Brain microvascular endothelial cell (primary cell): ENCODE measurements around the gene FSTL4.

Source experiments
- DNase-seq: peaks from one replicate; pipeline ENCODE4 v3.0.0-alpha.2; 2020
- H3K27ac ChIP-seq: fragments of 250-450 bp; sonication (Bioruptor Pico); 2 replicates; pipeline ENCODE4 v1.5.1; 2020; ENCODE audit warnings: mild to moderate bottlenecking, moderate library complexity
- H3K27me3 ChIP-seq: fragments of 250-450 bp; sonication (Bioruptor Pico); replicated peaks from 2 replicates; pipeline ENCODE4 v1.5.1; 2020; ENCODE audit warnings: mild to moderate bottlenecking
- H3K36me3 ChIP-seq: fragments of 250-450 bp; sonication (Bioruptor Pico); replicated peaks from 2 replicates; pipeline ENCODE4 v1.5.1; 2020; ENCODE audit warnings: mild to moderate bottlenecking
- H3K4me3 ChIP-seq: 2 replicates; pipeline ENCODE4 v1.5.1; 2011; ENCODE audit warnings: low read depth, mild to moderate bottlenecking, control low read depth, low read length, moderate library complexity
- in situ Hi-C: cut with HindIII; loops from 2 replicates; pipeline ENCODE4 v1.10.0; 2017; ENCODE audit warnings: low sequenced_read_pairs, low pct_ligation_motif_present
- TF ChIP-seq, protein P1 (sequence below): IDR thresholded peaks from 2 replicates; pipeline ENCODE4 v1.5.1; 2011; ENCODE audit warnings: low read depth, mild to moderate bottlenecking, moderate library complexity, low read length, control low read depth, inconsistent platforms; ENCODE audit errors: missing control alignments

The FSTL4 gene

DNA sequence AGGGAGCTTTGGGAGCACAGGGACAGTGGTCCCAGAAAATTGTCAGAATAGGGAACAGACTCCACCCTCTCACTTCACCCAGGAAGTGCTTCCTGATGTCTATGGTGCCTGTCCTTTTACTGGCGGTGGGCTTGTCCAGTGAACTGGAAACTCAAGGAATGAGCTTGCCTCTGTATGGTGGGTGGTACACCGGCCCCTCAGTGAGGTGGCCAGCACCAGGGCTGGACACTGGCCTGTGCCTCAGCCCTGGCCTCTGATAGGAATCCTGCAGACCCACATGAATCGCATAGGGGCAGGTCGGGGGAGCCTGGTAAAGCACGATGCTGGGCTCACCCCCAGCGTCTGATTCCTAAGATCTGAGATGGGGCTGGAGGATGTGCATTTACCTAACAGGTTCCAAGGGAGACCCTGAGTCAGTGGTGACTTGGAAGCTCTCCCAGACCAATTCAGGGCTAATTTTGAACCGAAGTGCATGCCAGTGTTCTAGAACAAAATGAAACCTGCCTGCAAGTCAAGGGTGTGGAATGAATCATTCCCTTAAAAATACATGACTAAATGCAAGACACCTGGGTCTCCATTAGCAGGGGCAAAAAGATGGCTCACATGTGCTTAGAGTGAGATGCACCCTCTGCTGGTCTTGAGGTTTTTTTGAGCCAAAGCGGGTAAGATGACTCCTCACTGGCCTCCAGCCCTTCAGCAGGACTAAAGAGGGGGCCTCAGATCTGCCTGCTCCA, 382.2 kb downstream of the FSTL4 start:
- H3K27me3 ChIP-seq, result no peaks in the 10 kb centered on the region
- no peak overlapping the region for H3K4me3 ChIP-seq
- in situ Hi-C loops, result no loop called here
- H3K36me3 ChIP-seq, result no peaks in the 10 kb centered on the region
- DNase-seq, result no peak
- TF ChIP-seq, protein P1, sequence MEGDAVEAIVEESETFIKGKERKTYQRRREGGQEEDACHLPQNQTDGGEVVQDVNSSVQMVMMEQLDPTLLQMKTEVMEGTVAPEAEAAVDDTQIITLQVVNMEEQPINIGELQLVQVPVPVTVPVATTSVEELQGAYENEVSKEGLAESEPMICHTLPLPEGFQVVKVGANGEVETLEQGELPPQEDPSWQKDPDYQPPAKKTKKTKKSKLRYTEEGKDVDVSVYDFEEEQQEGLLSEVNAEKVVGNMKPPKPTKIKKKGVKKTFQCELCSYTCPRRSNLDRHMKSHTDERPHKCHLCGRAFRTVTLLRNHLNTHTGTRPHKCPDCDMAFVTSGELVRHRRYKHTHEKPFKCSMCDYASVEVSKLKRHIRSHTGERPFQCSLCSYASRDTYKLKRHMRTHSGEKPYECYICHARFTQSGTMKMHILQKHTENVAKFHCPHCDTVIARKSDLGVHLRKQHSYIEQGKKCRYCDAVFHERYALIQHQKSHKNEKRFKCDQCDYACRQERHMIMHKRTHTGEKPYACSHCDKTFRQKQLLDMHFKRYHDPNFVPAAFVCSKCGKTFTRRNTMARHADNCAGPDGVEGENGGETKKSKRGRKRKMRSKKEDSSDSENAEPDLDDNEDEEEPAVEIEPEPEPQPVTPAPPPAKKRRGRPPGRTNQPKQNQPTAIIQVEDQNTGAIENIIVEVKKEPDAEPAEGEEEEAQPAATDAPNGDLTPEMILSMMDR, result no peak
- H3K27ac ChIP-seq, result no peak overlapping the region

DNA sequence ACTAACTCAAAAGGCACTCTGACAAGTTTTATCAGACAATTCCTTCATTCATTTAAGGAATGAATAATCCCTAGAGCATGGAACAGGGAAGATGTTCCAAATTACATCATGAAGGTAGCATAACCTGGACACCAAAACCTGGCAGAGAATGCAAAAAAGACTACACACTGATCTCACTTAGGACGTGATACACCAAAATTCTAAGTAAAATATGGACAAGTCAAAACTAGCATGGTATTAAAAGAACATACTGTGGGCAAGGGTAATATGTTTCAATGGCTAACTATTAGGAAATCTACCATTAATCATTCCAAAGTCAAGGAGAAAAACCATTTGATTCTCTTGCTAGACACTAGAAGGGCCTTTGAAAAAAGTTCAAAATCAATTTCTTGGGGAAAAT, 384.0 kb downstream of the FSTL4 start:
- in situ Hi-C loops, result no loop called here
- no peak for DNase-seq
- Histone ChIP-seq H3K27me3 (no peaks in the 10 kb centered on the region), H3K27ac (no peak overlapping the region), H3K36me3 (no peaks in the 10 kb centered on the region), H3K4me3 (no peak overlapping the region)
- TF ChIP-seq, protein P1, result no peak

DNA sequence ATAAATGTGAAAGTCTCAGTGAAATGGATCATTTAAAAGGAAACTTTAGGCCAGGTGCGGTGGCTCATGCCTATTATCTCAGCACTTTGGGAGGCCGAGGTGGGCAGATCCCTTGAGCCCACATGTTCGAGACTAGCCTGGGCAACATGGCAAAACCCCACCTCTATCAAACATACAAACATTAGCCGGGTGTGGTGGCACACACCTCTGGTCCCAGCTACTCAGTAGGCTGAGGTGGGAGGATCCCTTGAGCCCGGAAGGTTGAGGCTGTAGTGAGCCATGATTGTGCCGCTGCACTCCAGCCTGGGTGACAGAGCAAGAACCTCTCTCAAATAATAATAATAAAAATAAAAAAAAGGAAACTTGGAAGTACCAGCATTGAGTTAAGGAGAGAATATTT, 384.4 kb downstream of the FSTL4 start:
- Histone ChIP-seq H3K27me3 (no peaks in the 10 kb centered on the region), H3K27ac (no peak overlapping the region), H3K36me3 (no peaks in the 10 kb centered on the region), H3K4me3 (no peak overlapping the region)
- in situ Hi-C loops, result no loop called here
- TF ChIP-seq, protein P1, result no peak
- no peak for DNase-seq

DNA sequence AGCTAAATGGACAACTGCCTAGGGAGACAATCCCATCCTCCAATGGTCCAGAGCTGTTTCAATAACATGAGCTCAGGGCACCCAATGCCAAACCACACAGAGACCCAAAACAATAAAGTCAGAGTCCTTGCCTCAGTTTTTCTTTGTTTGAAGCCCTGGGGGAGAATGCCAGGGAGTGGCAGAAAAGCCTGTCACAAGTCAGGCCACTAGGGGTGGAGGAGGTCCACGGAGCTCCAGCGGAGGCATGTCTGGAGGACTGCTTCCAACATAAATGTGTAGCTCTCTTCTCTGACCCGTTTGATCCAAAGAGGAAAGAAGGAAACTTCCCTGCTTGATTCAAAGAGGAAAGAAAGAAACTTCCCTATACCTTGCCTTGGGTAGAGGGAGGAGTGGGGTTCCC, 385.3 kb downstream of the FSTL4 start:
- Histone ChIP-seq H3K27ac (no peak overlapping the region), H3K36me3 (no peaks in the 10 kb centered on the region), H3K27me3 (no peaks in the 10 kb centered on the region), H3K4me3 (no peak overlapping the region)
- in situ Hi-C loops, result no loop called here
- DNase-seq, result no peak
- TF ChIP-seq, protein P1, result peak; percentile 12

DNA sequence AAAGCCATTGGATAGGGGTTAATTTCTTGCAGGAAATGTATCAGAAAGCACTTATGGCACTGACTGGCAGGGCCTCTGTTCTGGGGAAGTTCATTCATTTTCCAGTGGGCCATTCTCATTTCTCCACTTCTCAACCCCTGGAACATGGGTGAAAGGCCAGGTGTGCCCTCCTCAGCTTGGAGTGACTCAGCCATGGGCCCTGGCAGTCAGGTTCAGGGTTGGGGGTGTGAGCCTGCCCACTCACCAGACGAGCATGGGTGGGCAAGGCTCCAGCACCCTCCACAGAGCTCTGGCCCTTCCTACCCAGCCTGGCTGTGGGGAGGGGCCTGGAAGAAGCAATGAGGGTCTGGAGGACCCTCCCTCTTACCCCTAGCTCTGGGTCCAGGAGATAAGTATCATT, 386.2 kb downstream of the FSTL4 start:
- H3K4me3 ChIP-seq, result no peak overlapping the region
- no peak overlapping the region for H3K27ac ChIP-seq
- TF ChIP-seq, protein P1, result no peak
- H3K36me3 ChIP-seq, result no peaks in the 10 kb centered on the region
- DNase-seq, result no peak
- in situ Hi-C loops, result no loop called here
- H3K27me3 ChIP-seq, result no peaks in the 10 kb centered on the region

DNA sequence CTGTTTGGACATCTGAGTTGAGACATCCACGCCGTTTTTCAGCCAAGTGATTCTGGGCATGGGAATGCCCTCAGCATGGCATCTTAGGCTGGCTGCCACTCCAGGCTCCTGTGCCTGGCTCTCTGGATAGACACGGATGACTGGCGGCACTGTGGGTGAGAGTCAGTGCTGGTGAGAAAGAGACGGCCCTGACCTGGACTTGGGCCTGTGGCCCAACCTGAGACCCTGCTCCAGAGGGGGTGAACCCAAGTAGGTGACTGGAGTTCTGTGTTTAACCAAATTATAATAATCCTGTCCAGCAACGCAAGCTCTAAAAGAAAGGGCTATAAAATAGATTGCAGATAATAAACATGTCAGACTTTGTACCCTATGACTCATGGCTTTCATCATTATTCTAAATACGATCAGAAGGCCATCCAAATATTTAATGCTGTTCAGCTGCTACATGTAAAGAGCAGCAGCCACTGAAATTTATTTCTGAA, 386.6 kb downstream of the FSTL4 start:
- DNase-seq, result no peak
- no peaks in the 10 kb centered on the region for H3K36me3 ChIP-seq
- no peaks in the 10 kb centered on the region for H3K27me3 ChIP-seq
- no peak overlapping the region for H3K4me3 ChIP-seq
- H3K27ac ChIP-seq, result no peak overlapping the region
- TF ChIP-seq, protein P1, result no peak
- in situ Hi-C loops, result no loop called here
